IMR-90 (cell line): ENCODE results near the gene SGO2. TPM values are rescaled to one million over a fixed set of nuclear protein-coding genes. Genes with fewer than 3 reads are reported as not detected.
A peak's percentile ranks its signal among the peaks of the same experiment; 100 is the strongest.

Experiments used
- ATAC-seq: fragments of 200-7000 bp; cut with Tn5 transposase; 2 replicates; pipeline ENCODE4 v1.9.1; 2020; ENCODE audit warnings: low read depth, mild to moderate bottlenecking, moderate library complexity
- BruUV-seq: library from RNA; stranded (reverse); fragments of 400-500 nt; replicated peaks from 2 replicates; lab custom pipeline; 2021; lab: Mats Ljungman, UMichigan
- CTCF ChIA-PET: fragments of 300-600 bp; formaldehyde crosslinking; extraction: SDS; loops from one replicate; lab custom pipeline; 2021; ENCODE audit warnings: antibody characterized with exemption; lab: Yijun Ruan, JAX
- POLR2A ChIA-PET: fragments of 300-600 bp; sonication (Branson Sonifier 250); formaldehyde crosslinking; loops from one replicate; lab custom pipeline; 2022; ENCODE audit warnings: antibody characterized with exemption; ENCODE audit not compliant: unreplicated experiment; lab: Charles Lee
- DNase-seq: peaks from one replicate; pipeline ENCODE4 v3.0.0; 2013
- H2AFZ ChIP-seq: replicated peaks from 2 replicates; pipeline ENCODE3; 2013; ENCODE audit warnings: low read length, mild to moderate bottlenecking; ENCODE audit not compliant: poor library complexity
- H2AK5ac ChIP-seq: 2 replicates; pipeline ENCODE4 v1.6.1; 2013; ENCODE audit warnings: low read depth, low read length, inconsistent platforms
- H2AK9ac ChIP-seq: replicated peaks from 2 replicates; pipeline ENCODE3; 2013; ENCODE audit warnings: mild to moderate bottlenecking, low read depth, low read length, moderate library complexity; ENCODE audit not compliant: poor library complexity
- H2BK120ac ChIP-seq: 2 replicates; pipeline ENCODE4 v1.6.1; 2013; ENCODE audit warnings: low read depth, low read length, inconsistent platforms
- H2BK15ac ChIP-seq: 3 replicates; pipeline ENCODE4 v1.6.1; 2013; ENCODE audit warnings: low read depth, low read length, inconsistent platforms
- H2BK20ac ChIP-seq: 2 replicates; pipeline ENCODE4 v1.6.1; 2013; ENCODE audit warnings: low read depth, mild to moderate bottlenecking, inconsistent platforms, low read length, moderate library complexity
- H2BK5ac ChIP-seq: 2 replicates; pipeline ENCODE4 v1.6.1; 2013; ENCODE audit warnings: mild to moderate bottlenecking, low read depth, low read length, inconsistent platforms; ENCODE audit not compliant: poor library complexity, severe bottlenecking
- H3K14ac ChIP-seq: replicated peaks from 2 replicates; pipeline ENCODE4 v1.6.1; 2013; ENCODE audit warnings: low read depth, low read length, inconsistent platforms
- H3K18ac ChIP-seq: 2 replicates; pipeline ENCODE4 v1.6.1; 2013; ENCODE audit warnings: low read depth, low read length, control low read depth
- H3K23ac ChIP-seq: 2 replicates; pipeline ENCODE4 v1.6.1; 2013; ENCODE audit warnings: low read depth, low read length, inconsistent platforms
- H3K27ac ChIP-seq: 2 replicates; pipeline ENCODE4 v1.5.1; 2013; ENCODE audit warnings: mild to moderate bottlenecking, control low read depth, low read length; ENCODE audit not compliant: insufficient read depth
- H3K27me3 ChIP-seq: 2 replicates; pipeline ENCODE4 v1.6.1; 2013; ENCODE audit warnings: low read length; ENCODE audit not compliant: control insufficient read depth, insufficient read depth
- H3K36me3 ChIP-seq: 2 replicates; pipeline ENCODE4 v1.6.1; 2013; ENCODE audit warnings: low read length, mixed read lengths; ENCODE audit not compliant: control insufficient read depth, insufficient read depth
- H3K4ac ChIP-seq: 2 replicates; pipeline ENCODE4 v1.6.1; 2013; ENCODE audit warnings: low read depth, low read length, inconsistent platforms
- H3K4me1 ChIP-seq: 2 replicates; pipeline ENCODE4 v1.6.1; 2013; ENCODE audit warnings: low read length, mixed read lengths; ENCODE audit not compliant: control insufficient read depth, insufficient read depth
- H3K4me2 ChIP-seq: 2 replicates; pipeline ENCODE4 v1.6.1; 2013; ENCODE audit warnings: low read depth, mild to moderate bottlenecking, control low read depth, low read length, moderate library complexity
- H3K4me3 ChIP-seq: 2 replicates; pipeline ENCODE4 v1.5.1; 2013; ENCODE audit warnings: low read depth, mild to moderate bottlenecking, control low read depth, low read length, moderate library complexity; ENCODE audit not compliant: insufficient read depth
- H3K56ac ChIP-seq: 2 replicates; pipeline ENCODE4 v1.6.1; 2013; ENCODE audit warnings: low read length, inconsistent platforms; ENCODE audit not compliant: insufficient read depth; ENCODE audit errors: extremely low read depth
- H3K79me1 ChIP-seq, 2 experiments: 2 replicates each; pipeline ENCODE4 v1.6.1; 2013; ENCODE audit warnings: low read length in 2 of 2, inconsistent platforms in 1 of 2, low read depth in 1 of 2
- H3K9ac ChIP-seq: 2 replicates; pipeline ENCODE4 v1.6.1; 2013; ENCODE audit warnings: low read depth, low read length, control low read depth
- H3K9me1 ChIP-seq: 2 replicates; pipeline ENCODE4 v1.6.1; 2013; ENCODE audit warnings: low read length, inconsistent platforms; ENCODE audit not compliant: insufficient read depth
- H3K9me3 ChIP-seq: 2 replicates; pipeline ENCODE4 v1.6.1; 2013; ENCODE audit warnings: low read length; ENCODE audit not compliant: control insufficient read depth, insufficient read depth
- H4K20me1 ChIP-seq: 2 replicates; pipeline ENCODE4 v1.6.1; 2013; ENCODE audit warnings: low read length, inconsistent platforms; ENCODE audit not compliant: insufficient read depth
- H4K5ac ChIP-seq: 2 replicates; pipeline ENCODE4 v1.6.1; 2013; ENCODE audit warnings: mild to moderate bottlenecking, low read depth, low read length, control low read depth
- H4K8ac ChIP-seq, 2 experiments: 2 replicates each; pipeline ENCODE4 v1.6.1; 2013; ENCODE audit warnings: low read depth in 2 of 2, low read length in 2 of 2, control low read depth in 1 of 2, inconsistent platforms in 1 of 2
- H4K91ac ChIP-seq: 2 replicates; pipeline ENCODE4 v1.6.1; 2013; ENCODE audit warnings: low read depth, low read length, inconsistent platforms; ENCODE audit not compliant: insufficient read depth
- BHLHE40 ChIP-seq: fragments of 150-350 bp; IDR thresholded peaks from 2 replicates; pipeline ENCODE4 v1.6.1; 2016; ENCODE audit warnings: mild to moderate bottlenecking, low read depth, low read length
- CEBPB ChIP-seq: IDR thresholded peaks from 2 replicates; pipeline ENCODE4 v1.6.1; 2012; ENCODE audit warnings: low read depth, low read length, improper control_type of control experiment
- CHD1 ChIP-seq: IDR thresholded peaks from 2 replicates; pipeline ENCODE4 v1.6.1; 2012; ENCODE audit warnings: low read depth, low read length, improper control_type of control experiment
- CTCF ChIP-seq: conservative IDR thresholded peaks from 2 replicates; pipeline ENCODE4 v1.5.1; 2012; ENCODE audit warnings: mild to moderate bottlenecking, low read depth, low read length, improper control_type of control experiment
- ELK1 ChIP-seq: fragments of 150-350 bp; IDR thresholded peaks from 2 replicates; pipeline ENCODE4 v1.6.1; 2016; ENCODE audit warnings: low read depth, mild to moderate bottlenecking, low read length, moderate library complexity, borderline replicate concordance
- FOS ChIP-seq: fragments of 150-350 bp; IDR thresholded peaks from 2 replicates; pipeline ENCODE4 v1.6.1; 2016; ENCODE audit warnings: low read depth, low read length
- MAFK ChIP-seq: IDR thresholded peaks from 2 replicates; pipeline ENCODE4 v1.6.1; 2012; ENCODE audit warnings: low read depth, low read length, improper control_type of control experiment
- MAZ ChIP-seq: IDR thresholded peaks from 2 replicates; pipeline ENCODE4 v1.6.1; 2012; ENCODE audit warnings: low read depth, mild to moderate bottlenecking, low read length, improper control_type of control experiment, moderate library complexity, borderline replicate concordance
- MXI1 ChIP-seq: IDR thresholded peaks from 2 replicates; pipeline ENCODE4 v1.6.1; 2012; ENCODE audit warnings: low read depth, mild to moderate bottlenecking, low read length, moderate library complexity, borderline replicate concordance
- NFE2L2 ChIP-seq: fragments of 150-350 bp; IDR thresholded peaks from 2 replicates; pipeline ENCODE4 v1.6.1; 2016; ENCODE audit warnings: low read depth, mild to moderate bottlenecking, low read length
- POLR2A ChIP-seq: IDR thresholded peaks from 2 replicates; pipeline ENCODE4 v1.6.1; 2012; ENCODE audit warnings: mild to moderate bottlenecking, low read depth, low read length
- RAD21 ChIP-seq: IDR thresholded peaks from 2 replicates; pipeline ENCODE4 v1.6.1; 2012; ENCODE audit warnings: low read length, improper control_type of control experiment
- RCOR1 ChIP-seq: IDR thresholded peaks from 2 replicates; pipeline ENCODE4 v1.6.1; 2012; ENCODE audit warnings: mild to moderate bottlenecking, low read length, improper control_type of control experiment; ENCODE audit not compliant: insufficient replicate concordance
- RFX5 ChIP-seq: IDR thresholded peaks from 2 replicates; pipeline ENCODE4 v1.8.0; 2012; ENCODE audit warnings: low read depth, mild to moderate bottlenecking, low read length, moderate library complexity
- SMC3 ChIP-seq: fragments of 150-350 bp; IDR thresholded peaks from 2 replicates; pipeline ENCODE4 v1.6.1; 2016; ENCODE audit warnings: low read depth, mild to moderate bottlenecking, antibody characterized with exemption, low read length, moderate library complexity
- WGBS, 2 experiments: methylation state at CpG; one replicate each; pipeline versions ENCODE4 v1.1.5 to v1.1.7; 2013; ENCODE audit warnings: missing lambda C conversion rate in 2 of 2; ENCODE audit not compliant: insufficient read length in 1 of 2; ENCODE audit errors: extremely low coverage in 2 of 2; 5-methylcytosine and 5-hydroxymethylcytosine counted together
- dilution Hi-C: fragments of 300-500 bp; cut with HindIII; formaldehyde crosslinking; loops from one replicate; pipeline ENCODE4 v1.14.3; 2018; ENCODE audit warnings: low sequenced_read_pairs; ENCODE audit not compliant: unreplicated experiment
- in situ Hi-C: fragments of 300-500 bp; cut with MboI; formaldehyde crosslinking; loops from 3 replicates; pipeline ENCODE4 v1.14.3; 2019; ENCODE audit warnings: low sequenced_read_pairs, inconsistent platforms, mixed read lengths
- intact Hi-C: fragments of 100-400 bp; cut with micrococcal nuclease; formaldehyde crosslinking; loops from 2 replicates; pipeline ENCODE4 v1.10.0; 2022
- polyA plus RNA-seq, 3 experiments: library from polyadenylated mRNA; depleted of rRNA; stranded (reverse); fragments of >200 nt; gene quantifications; 2 replicates each; pipeline ENCODE4 v1.2.3, GENCODE V29; 2012; ENCODE audit warnings: low replicate concordance in 1 of 3
- total RNA-seq: library from RNA; depleted of rRNA; stranded (reverse); fragments of >200 nt; gene quantifications from 2 replicates; pipeline ENCODE4 v1.2.3, GENCODE V29; 2012
- TF ChIP-seq, protein P1 (sequence below): fragments of 150-350 bp; IDR thresholded peaks from 2 replicates; pipeline ENCODE4 v1.6.1; 2017; ENCODE audit warnings: mild to moderate bottlenecking, antibody characterized with exemption, low read length, low read depth

Gene SGO2
- total and polyA plus RNA-seq, 2 of the 4 experiments (the other 2 are of a cell fraction), result 5.4 to 6.3 TPM

DNA sequence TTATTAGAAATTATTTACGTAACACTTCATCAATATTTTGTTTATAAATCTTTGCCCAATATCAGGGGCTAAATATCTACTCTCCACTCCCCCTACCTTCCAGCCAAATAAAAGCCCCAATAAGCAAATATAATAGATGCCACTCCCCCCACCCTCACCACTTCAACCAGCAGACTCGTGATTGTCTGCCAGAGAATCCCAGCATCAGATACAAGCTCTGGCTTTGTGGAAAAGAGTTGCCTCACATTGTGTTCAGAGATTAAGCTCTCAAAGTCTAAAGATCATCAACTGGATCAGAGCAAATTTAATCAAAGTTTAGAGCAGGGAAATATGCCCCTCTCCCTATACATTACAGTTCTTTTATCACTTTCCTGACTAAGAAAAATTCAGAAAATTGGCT is 99.3 kb downstream of the SGO2 start:
- ATAC-seq, result no peak
- no TSS peak for BruUV-seq

More for the DNA sequence above, 99.3 kb downstream of the SGO2 start:
- Histone ChIP-seq H3K27ac (peak overlapping the region; percentile 30; the same call in 1 of the 2 replicates), H3K4me2 (no peak overlapping the region), H3K27me3 (no peaks in the 10 kb centered on the region), H2BK20ac (peak overlapping the region; percentile 97), H3K9me1 (peaks cover 33% of the 10 kb centered on the region), H3K4me3 (no peak overlapping the region), H2AK5ac (peak overlapping the region; percentile 72), H3K36me3 (no peaks in the 10 kb centered on the region), H2BK5ac (peak overlapping the region; percentile 99), H3K79me1 (no peaks in the 10 kb centered on the region), H2BK120ac (peak overlapping the region; percentile 98), H4K20me1 (no peaks in the 10 kb centered on the region), H2AK9ac (no peak overlapping the region), H4K8ac (peak overlapping the region; percentile 62 to 90; a peak in 3 of 4 replicates), H3K23ac (peak overlapping the region; percentile 94; the same call in 1 of the 2 replicates), H3K4ac (peak overlapping the region; percentile 97), H3K18ac (peak overlapping the region; percentile 79; the same call in 1 of the 2 replicates), H3K4me1 (peaks cover 29% of the 10 kb centered on the region), H4K91ac (peak overlapping the region; percentile 67), H3K9me3 (no peaks in the 10 kb centered on the region), H2BK15ac (peak overlapping the region; percentile 88), H4K5ac (peak overlapping the region; percentile 6; the same call in 1 of the 2 replicates), H3K14ac (peak overlapping the region; percentile 83), H3K9ac (no peak overlapping the region), H3K56ac (peak overlapping the region; percentile 78; the same call in 1 of the 2 replicates), H2AFZ (no peak overlapping the region)
- no CpG with 5 or more reads among the region's 2 CpGs for WGBS, 2 experiments
- intact Hi-C loops (loop anchor here (5.0 kb wide), 1 partner anchor 37 kb away; no protein-coding TSS in a partner anchor), in situ Hi-C loops (no loop called here), dilution Hi-C loops (no loop called here)
- ChIA-PET POLR2A (interaction anchor here (0.6 kb wide), 1 partner anchor 448 kb away, joined by 9 read pairs; no protein-coding TSS in a partner anchor), CTCF (interaction anchor here (0.8 kb wide), 1 partner anchor 16 kb away, joined by 3 read pairs; no protein-coding TSS in a partner anchor)
- TF ChIP-seq RAD21 (no peak), SMC3 (no peak), POLR2A (no peak), RCOR1 (no peak), BHLHE40 (no peak), MAFK (no peak), RFX5 (no peak), MAZ (no peak), MXI1 (no peak), FOS (no peak), NFE2L2 (no peak), CEBPB (no peak), ELK1 (no peak), CHD1 (no peak), CTCF (no peak)
- TF ChIP-seq, protein P1, sequence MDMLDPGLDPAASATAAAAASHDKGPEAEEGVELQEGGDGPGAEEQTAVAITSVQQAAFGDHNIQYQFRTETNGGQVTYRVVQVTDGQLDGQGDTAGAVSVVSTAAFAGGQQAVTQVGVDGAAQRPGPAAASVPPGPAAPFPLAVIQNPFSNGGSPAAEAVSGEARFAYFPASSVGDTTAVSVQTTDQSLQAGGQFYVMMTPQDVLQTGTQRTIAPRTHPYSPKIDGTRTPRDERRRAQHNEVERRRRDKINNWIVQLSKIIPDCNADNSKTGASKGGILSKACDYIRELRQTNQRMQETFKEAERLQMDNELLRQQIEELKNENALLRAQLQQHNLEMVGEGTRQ, result no peak
- DNase-seq, result peak; percentile 29
